Measurements from ENCODE around the gene RCAN2. TPM values are rescaled to one million over a fixed set of nuclear protein-coding genes. Genes with fewer than 3 reads are reported as not detected.

RCAN2 gene
- total and polyA plus RNA-seq, 2 experiments from 2014 or later: 6.0 to 9.3 TPM

GRCh38 chr6:46288835-46289234 is 202.4 kb downstream of the RCAN2 start:
- no peak overlapping the region for H3K27ac ChIP-seq (ENCODE audit: low read depth)
- H3K27me3 ChIP-seq (ENCODE audit: insufficient read depth): no peaks in the 10 kb centered on the region
- H3K9me2 ChIP-seq (ENCODE audit: insufficient read depth): no peaks in the 10 kb centered on the region
- no peaks in the 10 kb centered on the region for H3K4me1 ChIP-seq (ENCODE audit: insufficient read depth)
- H3K9me3 Mint-ChIP-seq: no peaks in the 10 kb centered on the region
- no peak overlapping the region for H3K4me2 ChIP-seq
- no peaks in the 10 kb centered on the region for H3F3A ChIP-seq (replicated peaks; ENCODE audit: low read depth)
- ATAC-seq (no peak), DNase-seq (ENCODE audit: low spot score) (no peak)
- no peaks in the 10 kb centered on the region for H3K79me2 ChIP-seq (replicated peaks; ENCODE audit: insufficient read depth)
- no peaks in the 10 kb centered on the region for H3K36me3 ChIP-seq (ENCODE audit: insufficient read depth)
- H3K27me3 Mint-ChIP-seq (ENCODE audit: insufficient read depth, low read depth, poor library complexity): peaks cover 4% of the 10 kb centered on the region
- H3K4me3 Mint-ChIP-seq: no peak overlapping the region
- TF ChIP-seq POLR2AphosphoS5 (IDR thresholded peaks at IDR 0.05; ENCODE audit: low read depth): no peak
- TF ChIP-seq ZNF462 (CRISPR knock-in tag; IDR thresholded peaks at IDR 0.05): no peak
- no peak for TF ChIP-seq CTCF (conservative IDR thresholded peaks at IDR 0.05; ENCODE audit: low read depth in 2 of 2)
- no peak for TF ChIP-seq ZNF331 (CRISPR knock-in tag; IDR thresholded peaks at IDR 0.05; ENCODE audit: low read depth)
- TF ChIP-seq CREB1 (CRISPR knock-in tag; IDR thresholded peaks at IDR 0.05; ENCODE audit: low read depth): no peak
- TF ChIP-seq ETS1 (IDR thresholded peaks at IDR 0.05): no peak
- TF ChIP-seq NANOG (IDR thresholded peaks at IDR 0.05; ENCODE audit: borderline replicate concordance): no peak
- no peak for TF ChIP-seq ZNF114 (CRISPR knock-in tag; IDR thresholded peaks at IDR 0.05)
- no peak for TF ChIP-seq STAT1 (IDR thresholded peaks at IDR 0.05; ENCODE audit: unreplicated experiment)
- TF ChIP-seq JUNB (IDR thresholded peaks at IDR 0.05; ENCODE audit: unreplicated experiment): no peak
- TF ChIP-seq EZH2phosphoT487 (IDR thresholded peaks at IDR 0.05; ENCODE audit: unreplicated experiment): no peak
- no peak for TF ChIP-seq REST (IDR thresholded peaks at IDR 0.05; ENCODE audit: unreplicated experiment)
- TF ChIP-seq EZH2 (IDR thresholded peaks at IDR 0.05; ENCODE audit: low read depth, unreplicated experiment): no peak
- H4K20me1 ChIP-seq (replicated peaks; ENCODE audit: insufficient read depth): no peaks in the 10 kb centered on the region
- no peak overlapping the region for H3K4me3 ChIP-seq
- H2AFZ ChIP-seq: no peak overlapping the region
- peaks cover 10% of the 10 kb centered on the region; the same call in 2 of the 3 replicates for H3K4me1 Mint-ChIP-seq
- no peaks in the 10 kb centered on the region; the same call in 2 of the 3 replicates for H3K36me3 Mint-ChIP-seq (ENCODE audit: low read depth)
- H3K27ac Mint-ChIP-seq: no peak overlapping the region
